NCI-H146 (cell line): ENCODE results near the gene GMPR.
A peak's percentile ranks its signal among the peaks of the same experiment; 100 is the strongest.

Experiments
- DNase-seq: peaks from one replicate; lab custom pipeline; 2025; lab: John Stamatoyannopoulos, UW

Gene GMPR

DNA sequence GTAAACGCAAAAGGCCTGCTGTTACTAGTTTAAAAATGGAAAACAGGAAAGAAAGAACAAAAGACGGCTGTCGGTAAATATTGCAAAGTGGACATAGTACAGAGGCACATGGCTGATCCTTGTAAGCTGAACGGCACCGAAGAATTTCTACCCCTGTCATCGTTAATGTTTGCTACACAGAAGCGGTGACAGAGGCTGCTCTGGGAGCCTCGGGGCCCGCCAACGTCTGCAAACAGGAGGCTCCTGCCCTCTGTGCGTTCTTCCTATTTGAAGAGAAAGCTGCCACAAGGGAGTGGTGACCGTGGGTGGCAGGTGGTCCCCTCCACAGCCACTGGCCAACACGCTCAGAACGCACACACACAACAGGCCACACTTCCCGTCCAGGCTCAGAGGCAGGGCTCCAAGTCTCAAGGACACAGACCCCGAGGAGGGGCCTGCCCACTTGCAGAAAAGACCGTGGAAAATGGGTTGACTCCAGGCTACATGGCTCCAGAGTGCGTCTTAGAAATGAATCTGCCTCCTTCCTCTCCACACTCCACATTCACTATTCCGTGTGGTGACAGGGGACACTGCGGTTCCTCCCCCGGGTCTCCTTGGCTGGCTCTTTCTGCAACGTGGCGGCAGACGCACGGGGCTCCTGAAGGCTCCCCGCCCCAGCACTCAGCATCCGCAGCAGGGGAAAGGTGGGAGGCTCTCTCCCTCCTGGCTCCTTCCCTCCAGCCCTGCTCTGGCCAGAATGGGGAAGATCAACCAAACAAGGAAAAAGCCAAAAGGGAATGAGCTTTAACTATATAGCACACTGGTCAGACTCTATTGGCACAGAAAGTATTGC lies 64.5 kb downstream of the GMPR start:
- DNase-seq: peak; percentile 69

DNA sequence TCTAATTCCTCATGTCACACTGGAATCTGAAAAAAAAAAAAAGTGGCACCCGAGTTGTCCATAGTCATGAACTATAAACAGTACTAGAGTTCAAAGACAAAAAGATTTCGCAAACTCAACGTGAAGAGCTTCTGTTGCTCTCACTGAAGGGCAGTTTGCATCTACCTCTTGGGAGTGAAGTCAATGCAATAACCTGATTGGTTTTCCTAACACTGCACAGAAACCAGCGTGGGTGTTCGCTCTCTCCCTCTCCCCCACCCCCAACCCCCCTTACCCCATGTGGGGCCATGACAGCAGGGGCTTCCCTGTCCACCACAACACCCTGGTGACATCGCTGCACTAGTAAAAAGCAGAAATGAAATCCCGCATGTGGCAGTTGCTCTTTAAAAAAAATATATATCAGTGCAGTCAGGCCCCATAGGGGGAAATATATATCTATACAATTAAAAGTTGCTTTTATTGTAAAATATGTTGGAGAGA lies 66.9 kb downstream of the GMPR start:
- no peak for DNase-seq

DNA sequence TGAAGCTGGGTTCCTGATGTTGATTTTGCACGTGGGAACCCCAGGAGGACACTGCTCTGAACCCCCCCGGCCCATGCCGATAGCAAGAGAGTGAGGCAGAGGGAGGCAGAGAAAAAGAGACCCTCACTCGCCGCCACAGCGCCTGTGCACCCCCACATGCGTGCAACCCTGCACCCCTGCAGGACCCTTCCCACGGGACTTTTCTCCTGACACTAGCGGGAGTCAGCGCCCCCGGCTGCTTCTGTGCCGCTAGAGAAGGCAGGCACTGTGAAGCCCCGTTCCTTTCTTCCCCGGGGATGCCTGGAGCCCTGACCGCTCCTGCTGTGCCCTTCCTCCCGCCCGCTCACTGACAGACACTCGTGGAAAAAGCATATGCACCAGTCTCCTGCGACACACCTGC lies 67.4 kb downstream of the GMPR start:
- no peak for DNase-seq

DNA sequence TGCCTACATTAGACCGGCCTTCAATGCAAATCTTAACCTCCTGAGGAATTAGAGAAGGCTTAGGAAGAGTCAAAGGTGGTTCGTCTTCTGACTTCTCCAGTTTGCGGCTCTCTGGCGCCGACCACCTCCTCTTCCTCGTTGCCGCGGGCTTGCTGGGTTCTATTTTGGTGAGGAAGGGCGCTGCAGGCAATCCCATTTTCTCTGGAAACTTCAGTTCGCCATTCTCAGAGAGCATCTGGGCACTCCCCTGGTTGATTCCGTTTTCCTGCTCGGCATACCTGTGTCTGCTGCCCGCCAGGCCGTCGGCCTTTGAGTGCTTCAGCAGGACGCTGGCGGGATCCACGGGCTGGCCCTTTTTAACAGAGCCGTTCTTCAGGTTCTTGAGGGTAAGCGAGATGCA lies 67.9 kb downstream of the GMPR start:
- DNase-seq: no peak

DNA sequence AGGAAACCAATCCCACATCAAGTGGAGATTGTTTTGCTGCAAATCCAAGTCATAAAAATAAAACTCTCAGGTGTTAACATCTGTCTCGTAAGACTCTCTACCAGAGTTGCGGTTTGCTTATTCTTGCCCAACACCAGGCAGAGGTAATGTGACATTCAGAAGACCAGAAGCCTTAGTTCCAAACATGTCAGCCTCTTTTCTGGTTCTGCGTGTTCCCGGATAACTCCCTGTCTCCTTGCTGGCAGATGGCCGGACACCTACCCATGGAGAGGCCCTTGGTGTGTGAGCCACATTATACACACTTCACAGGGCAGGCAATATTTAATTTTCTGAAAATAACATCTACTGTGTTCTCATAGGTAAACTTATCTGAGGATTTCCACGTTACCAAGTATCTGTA lies 73.4 kb downstream of the GMPR start:
- DNase-seq: no peak

DNA sequence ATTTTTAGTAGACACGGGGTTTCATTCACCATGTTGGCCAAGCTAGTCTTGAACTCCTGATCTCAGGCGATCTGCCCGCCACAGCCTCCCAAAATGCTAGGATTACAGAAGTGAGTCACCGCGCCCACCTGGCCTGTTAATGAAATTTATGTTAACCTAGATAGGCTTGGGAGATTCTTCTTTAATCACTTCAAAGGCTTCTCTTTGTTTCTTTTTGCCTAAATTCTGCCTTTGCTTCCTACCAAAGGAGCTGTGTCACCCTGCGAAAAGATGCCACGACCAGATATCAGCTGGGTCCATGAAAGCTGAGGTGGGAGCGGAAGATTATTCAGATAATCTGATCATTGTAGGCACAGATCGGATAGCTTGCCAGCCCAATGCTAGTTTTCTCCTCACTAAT lies 75.3 kb downstream of the GMPR start:
- DNase-seq: no peak

DNA sequence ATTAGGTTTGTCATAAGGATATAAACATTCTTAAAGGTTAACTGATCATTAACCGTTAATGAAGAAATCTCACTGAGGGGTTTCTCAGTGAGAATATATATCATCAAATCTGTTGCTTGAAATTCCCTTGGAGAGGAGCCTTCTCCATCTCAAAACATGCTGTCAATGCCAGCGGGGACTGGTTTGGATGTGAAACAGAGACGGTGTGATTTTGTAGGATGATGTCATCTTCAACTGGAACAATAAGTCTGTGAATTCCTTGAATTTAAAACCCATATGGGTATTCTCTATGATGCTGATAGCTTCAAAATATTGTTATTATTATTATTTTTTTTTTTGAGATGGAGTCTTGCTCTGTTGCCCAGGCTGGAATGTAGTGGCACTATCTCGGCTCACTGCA lies 75.9 kb downstream of the GMPR start:
- no peak for DNase-seq

DNA sequence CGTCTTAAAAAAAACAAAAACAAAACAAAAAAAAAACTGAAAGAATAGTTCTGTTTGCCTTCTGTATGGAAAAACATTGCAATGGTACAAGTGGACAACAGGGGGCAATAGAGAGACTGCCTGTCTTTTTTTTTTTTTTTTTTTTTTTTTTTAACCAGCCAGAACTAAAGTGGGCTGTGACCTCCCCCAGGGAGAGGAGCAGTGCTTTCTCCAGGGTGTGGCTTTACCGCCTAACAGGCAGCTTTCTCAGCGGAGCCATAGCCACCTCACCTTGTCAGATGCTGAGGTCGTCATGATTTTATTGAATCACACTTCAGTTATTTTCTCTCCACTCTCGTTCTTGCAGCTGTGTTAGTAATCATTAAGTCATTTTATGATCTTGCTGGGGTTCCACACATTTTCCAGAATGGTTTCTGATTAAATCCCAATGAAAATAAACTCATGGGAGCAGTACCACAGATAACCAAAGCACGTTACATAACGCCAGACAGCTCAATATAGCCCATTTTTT lies 78.4 kb downstream of the GMPR start:
- peak; percentile 71 for DNase-seq

DNA sequence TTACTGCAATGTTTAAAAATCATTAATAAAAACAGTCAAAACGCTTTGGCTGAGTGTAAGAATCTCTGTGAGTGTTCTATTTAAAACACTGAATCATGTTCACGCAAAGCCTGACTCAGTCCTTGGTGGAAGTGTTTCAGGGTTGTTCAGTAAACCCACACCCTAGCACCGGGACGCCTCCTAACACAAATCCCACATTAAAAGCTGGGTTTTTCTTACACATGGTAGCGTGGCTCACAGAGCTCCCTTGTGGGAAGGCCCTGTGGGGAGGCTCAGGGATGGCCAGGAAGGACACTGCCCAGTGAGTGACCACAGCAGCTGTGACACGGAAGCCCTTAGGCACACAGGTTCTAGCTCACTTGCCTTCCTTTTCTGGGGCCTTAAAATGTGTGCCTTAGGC lies 80.2 kb downstream of the GMPR start:
- no peak for DNase-seq

DNA sequence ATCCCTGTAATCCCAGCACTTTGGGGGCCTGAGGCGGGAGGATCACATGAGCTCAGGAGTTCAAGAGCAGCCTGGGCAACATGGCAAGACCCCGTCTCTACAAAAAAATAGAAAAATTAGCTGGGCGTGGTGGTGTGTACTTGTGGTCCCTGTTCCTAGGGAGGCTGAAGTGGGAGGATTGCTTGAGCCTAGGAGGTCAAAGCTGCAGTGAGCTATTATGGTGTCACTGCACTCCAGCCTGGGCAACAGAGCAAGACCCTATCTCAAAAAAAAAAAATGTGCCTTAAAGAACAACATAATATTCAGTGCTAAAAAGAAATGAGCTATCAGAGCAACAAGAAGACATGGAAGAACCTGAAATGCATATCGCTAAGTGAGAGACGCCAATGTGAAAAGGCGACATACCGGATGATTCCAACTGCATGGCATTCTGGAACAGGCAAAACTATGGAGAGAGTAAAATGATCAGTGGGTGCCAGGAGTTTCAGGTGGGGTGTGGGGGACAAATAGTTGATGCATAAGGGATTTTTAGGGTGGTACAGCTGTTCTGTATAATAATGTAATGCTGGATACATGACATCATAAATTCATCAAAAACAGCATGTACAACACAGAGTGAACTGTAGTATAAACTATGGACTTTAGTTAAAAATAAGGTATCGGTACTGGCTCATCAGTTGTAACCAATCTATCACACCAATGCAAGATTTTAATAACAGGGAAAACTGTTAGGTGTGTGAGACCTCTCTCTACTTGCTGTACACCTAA lies 80.8 kb downstream of the GMPR start:
- no peak for DNase-seq

DNA sequence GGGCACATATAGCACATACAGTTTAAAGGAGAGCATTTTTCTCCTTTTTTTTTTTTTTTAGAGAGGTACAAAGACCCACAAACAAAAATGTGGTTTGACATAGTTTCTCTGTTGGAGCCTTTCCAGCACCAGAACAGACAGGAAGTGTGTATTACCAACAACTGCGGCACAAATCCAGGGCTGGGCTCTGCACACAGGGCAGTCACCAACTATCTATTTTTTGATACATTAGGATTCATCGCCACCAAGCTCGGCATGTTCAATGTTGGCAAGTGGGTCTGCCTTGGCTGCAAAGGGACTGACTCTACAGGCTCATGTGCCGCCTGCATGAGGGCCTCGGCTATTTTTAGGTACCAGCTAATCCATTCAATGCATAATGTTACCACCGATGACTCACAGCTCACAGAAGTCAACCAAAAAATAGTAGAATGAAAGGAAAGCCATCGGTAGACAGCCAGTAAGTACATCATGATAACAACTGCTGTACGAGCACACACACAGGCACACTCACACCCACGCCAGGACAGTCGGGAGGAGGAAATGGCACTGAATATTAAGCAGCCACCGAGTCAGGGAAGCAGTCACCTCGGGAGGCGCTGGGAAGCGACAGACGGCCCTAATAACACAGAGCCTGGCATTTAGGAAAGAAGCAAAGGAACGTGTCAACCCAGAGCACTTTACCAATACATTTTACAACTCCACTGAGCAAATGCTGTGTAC lies 81.6 kb downstream of the GMPR start:
- DNase-seq: peak; percentile 26

DNA sequence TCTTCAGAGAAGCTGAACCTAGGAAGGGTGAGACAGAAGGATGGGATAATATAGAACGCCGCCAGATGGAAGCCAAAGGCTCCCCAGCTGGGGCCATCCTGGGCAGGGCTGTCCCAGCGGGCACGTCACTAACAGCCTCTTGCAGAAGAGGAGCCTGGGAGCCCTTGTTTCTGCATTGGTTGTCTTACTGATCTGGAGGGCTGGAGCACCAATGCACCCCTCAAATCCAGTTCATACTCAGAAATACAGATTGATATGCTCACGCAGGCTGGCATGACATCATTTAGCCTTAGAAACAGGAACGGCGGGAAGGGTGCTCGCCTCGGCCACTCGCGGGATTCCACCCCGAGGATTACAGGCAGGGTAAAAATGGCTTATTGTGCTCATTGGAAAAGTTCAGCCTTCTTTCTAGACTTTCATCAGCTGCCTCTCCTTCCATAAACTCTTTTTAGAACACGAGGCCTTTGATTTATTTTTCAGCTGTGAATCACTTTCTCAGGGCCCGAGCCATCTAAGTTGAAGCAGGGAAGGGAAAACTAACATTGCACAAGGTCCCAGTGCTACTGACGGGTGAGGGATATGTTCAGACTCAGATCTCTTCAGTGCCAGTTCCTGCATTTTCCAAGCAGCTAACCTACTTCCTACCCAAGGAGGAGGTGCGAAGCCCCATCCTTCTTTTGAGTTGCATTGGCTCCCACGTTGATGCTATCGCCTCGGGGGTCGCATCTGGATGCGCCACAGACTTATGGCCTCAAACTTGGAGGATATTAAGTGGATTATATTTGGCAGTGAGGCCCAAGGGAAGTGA lies 82.3 kb downstream of the GMPR start:
- DNase-seq: no peak

DNA sequence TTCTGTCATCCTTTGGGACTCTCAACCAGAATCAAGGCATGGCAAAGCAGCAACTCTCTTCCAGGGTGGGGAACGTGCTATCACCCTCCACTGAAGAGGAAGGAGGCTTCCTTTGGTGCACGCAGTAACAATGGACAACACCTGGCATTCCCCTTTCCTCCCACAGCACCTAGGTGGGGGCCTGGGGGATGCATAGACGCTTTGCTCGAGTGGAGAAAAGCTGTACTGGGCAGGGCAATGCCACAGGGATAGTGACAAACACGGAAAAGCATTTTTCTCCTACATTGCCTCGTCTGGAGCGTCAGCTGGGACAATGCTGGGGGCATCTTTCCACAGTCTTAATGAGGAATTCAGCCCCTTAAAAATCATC lies 82.9 kb downstream of the GMPR start:
- no peak for DNase-seq

DNA sequence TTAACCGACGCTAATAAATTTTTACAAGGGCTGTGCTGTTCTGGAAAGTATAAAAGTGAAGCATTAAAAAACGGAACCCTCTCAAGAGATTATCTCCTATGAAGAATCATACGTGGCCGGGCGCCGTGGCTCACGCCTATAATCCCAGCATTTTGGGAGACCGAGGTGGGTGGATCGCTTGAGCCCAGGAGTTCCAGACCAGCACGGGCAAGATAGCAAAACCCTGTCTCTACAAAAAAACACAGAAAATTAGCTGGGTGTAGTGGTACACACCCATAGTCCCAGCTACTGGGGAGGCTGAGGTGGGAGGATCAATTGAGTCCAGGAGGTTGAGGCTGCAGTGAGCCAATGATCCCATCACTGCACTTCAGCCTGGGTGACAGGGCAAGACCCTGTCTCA lies 83.4 kb downstream of the GMPR start:
- DNase-seq: no peak

DNA sequence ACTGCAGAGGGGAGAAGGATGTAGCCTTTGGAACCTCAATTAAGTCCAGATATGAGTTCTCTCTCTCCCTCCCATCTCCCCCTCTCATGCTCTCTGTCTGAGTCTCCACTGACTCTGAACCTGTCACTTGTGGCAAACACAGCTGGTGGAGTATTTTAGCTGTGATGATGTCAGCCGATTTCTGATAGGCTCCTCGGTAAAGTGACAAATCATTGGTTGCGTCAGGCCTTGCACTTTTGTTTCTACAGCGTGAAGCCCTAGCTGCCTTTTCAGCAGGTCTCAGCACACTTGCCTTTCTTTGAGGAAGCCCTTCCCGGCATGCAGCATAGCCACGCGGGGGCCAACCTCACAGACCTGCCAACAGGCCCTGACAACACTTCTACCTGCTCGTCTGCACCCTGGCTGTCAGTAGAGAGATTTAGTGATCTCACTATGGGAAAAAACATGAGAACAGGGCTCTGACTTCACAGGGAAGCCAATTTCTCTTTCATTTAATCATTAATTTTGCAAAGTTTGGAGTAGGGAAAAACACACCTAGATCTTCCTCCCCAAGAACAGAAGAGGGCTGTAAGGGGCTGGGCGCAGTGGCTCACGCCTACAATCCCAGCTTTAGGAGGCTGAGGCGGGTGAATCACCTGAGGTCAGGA lies 84.4 kb downstream of the GMPR start:
- peak; percentile 85 for DNase-seq

DNA sequence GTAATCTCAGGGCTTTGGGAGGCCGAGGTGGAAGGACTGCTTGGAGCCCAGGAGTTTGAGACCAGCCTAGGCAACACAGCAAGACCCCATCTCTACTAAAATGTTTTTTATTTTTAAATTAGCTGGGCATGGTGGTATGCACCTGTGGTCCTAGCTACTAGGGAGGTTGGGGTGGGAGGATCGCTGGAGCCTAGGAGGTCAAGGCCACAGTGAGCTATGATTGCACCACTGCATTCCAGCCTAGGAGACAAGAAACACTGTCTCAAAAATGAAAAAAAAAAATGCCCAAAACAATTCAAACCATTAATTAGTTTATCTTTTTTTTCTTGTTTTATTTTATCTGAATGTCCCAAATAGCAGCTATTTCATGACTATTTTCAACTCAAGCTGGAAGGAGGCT lies 85.8 kb downstream of the GMPR start:
- no peak for DNase-seq

DNA sequence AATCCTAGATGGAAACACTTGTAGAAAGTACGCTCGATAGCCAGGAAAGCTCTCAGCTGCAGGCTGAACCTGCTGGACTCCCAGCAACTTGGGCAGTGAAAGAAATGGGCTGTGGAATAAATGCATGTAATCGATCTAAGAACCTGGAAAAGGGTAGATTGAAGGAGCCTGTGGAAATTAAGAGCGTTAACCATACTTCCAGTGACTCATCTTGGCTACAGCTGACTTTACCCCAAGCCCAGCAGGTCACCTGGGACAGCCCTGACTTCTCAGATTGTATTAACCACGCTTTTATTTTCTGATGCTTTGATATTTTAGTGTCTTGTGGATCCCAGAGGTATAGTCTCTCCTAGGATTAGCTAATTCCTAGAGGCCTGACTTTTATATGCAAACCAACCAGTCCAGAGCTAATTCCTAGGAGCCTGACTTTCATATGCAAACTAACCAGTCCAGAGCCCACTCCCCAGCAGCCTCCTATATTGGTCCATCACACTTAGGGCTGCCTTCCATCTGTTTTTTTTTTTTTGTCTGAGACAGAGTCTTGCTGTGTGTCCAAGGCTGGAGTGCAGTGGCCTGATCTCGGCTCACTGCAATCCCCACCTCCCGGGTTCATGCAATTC lies 86.3 kb downstream of the GMPR start:
- no peak for DNase-seq

DNA sequence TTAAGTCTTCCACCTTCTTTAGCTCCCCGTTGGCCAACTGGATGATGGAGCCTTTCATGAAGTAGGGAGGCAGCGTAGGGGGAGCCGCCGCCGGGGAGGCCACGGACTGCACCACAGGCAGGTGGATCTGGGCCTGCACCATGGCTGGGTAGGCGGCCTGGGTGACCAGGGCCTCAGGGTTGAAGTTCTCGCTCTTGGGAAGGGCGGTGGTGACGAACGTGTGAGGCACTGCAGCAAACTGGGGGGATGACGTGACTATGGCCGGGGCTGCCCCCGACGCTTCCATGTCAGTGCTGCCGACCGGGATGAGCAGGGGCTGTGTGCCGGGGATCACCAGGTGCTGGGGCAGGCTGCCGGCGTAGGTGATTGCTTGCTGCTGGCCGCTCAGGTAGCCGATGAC lies 88.1 kb downstream of the GMPR start:
- DNase-seq: no peak

DNA sequence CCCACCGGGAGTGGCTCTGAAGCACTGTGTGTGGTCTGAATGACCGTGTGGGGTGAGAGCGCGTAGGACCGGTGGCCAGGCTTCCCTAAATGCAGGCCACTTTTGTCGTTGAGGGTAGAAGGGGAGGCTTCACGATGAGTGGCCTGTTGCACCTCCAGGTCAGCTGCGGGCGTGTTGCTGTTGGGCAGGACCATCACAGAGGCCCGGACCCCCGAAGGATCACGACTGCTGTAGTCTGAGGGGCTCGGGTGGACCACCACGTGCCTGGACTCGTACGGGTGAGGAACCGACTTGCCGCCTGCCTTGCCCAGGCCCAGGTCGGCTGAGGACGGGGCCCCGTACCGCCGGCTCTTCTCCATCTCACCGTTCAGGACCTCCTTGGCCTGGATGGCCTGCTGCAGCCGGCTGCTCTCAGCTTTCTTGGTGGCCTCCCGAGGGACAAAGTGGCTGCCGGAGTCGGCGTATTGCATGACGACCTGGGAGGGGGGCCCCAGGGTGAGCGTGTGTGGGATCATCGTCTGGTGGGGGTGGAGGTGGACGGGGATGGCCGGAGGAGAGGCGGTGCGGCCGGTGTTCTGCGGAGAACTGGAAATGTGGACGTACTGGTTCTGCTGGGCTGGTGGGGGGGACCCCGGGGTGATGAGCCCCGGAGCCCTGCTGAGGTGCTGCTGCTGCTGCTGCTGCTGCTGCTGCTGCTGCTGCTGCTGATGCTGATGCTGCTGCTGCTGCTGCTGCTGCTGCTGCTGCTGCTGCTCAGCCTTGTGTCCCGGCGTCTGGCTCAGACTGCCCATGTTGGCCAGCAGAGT lies 88.8 kb downstream of the GMPR start:
- DNase-seq: no peak

DNA sequence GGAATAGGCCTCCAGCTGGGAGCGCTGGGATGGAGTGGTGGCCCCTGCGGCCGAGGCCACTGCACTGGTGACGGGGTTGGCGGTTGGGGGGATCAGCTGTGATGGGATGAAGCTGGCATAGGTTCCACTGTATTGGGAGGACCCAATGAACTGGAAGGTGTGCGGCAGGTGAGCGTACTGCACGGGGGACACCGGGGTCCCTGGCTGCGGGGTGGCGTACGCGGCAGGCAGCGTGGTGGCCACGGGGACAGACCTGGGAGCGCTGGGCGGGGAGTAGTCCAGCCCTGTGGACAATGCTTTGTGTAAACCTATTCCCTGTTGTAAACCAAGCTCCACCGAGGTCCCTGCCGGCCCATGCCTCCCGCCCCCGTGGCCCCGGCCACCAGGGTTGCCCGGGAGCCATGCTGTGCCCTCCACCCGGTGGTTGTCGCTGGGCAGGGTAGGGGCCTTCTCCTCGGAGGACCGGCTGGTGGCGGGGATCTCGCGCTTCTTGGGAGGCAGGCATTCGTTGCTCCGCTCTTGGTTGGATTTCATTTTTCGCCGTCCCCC lies 89.5 kb downstream of the GMPR start:
- DNase-seq: no peak
